ENCODE results near the gene CACNA1B. TPM values are rescaled to one million over a fixed set of nuclear protein-coding genes. Genes with fewer than 3 reads are reported as not detected.

CACNA1B gene
- total RNA-seq, 1 donor from 2014 or later = 0.74 TPM

GRCh38 chr9:137952976-137953666 lies 75.5 kb downstream of the CACNA1B start:
- H3K4me1 ChIP-seq = no peaks in the 10 kb centered on the region
- DNase-seq (ENCODE audit: extremely low spot score in 2 of 2) = no peak
- intact Hi-C loops (cut with DNase I) = loop anchor here (1.0 kb wide), 1 partner anchor 27 kb away; no protein-coding TSS in a partner anchor
- no peaks in the 10 kb centered on the region for H3K9me3 ChIP-seq
- no peaks in the 10 kb centered on the region for H3K27me3 ChIP-seq
- H3K4me3 ChIP-seq = no peak overlapping the region
- H3K27ac ChIP-seq = no peak overlapping the region
- TF ChIP-seq CTCF (IDR thresholded peaks at IDR 0.05) = no peak
- no peak for TF ChIP-seq POLR2AphosphoS5 (IDR thresholded peaks at IDR 0.05; ENCODE audit: insufficient read depth in 1 of 2, low read depth in 1 of 2)
- TF ChIP-seq POLR2A (IDR thresholded peaks at IDR 0.05) = no peak
- no peaks in the 10 kb centered on the region for H3K36me3 ChIP-seq

- intact Hi-C loops (cut with DNase I) = no loop called here
- Histone ChIP-seq H3K27me3 (no peaks in the 10 kb centered on the region), H3K36me3 (no peaks in the 10 kb centered on the region), H3K9me3 (no peaks in the 10 kb centered on the region), H3K27ac (no peak overlapping the region), H3K4me1 (no peaks in the 10 kb centered on the region), H3K4me3 (no peak overlapping the region)
- DNase-seq (ENCODE audit: extremely low spot score in 2 of 2) = no peak
- TF ChIP-seq POLR2A (IDR thresholded peaks at IDR 0.05) = no peak
- TF ChIP-seq POLR2AphosphoS5 (IDR thresholded peaks at IDR 0.05; ENCODE audit: insufficient read depth in 1 of 2, low read depth in 1 of 2) = no peak
- no peak for TF ChIP-seq CTCF (IDR thresholded peaks at IDR 0.05)
These were observed 76.3 kb downstream of the CACNA1B start for GRCh38 chr9:137953683-137954438.

- no peaks in the 10 kb centered on the region for H3K4me1 ChIP-seq
- TF ChIP-seq POLR2A (IDR thresholded peaks at IDR 0.05) = no peak
- no peak for TF ChIP-seq CTCF (IDR thresholded peaks at IDR 0.05)
- no peak for TF ChIP-seq POLR2AphosphoS5 (IDR thresholded peaks at IDR 0.05; ENCODE audit: insufficient read depth in 1 of 2, low read depth in 1 of 2)
- no peak for DNase-seq (ENCODE audit: extremely low spot score in 2 of 2)
- no peaks in the 10 kb centered on the region for H3K9me3 ChIP-seq
- no peaks in the 10 kb centered on the region for H3K36me3 ChIP-seq
- no peak overlapping the region for H3K4me3 ChIP-seq
- intact Hi-C loops (cut with DNase I) = no loop called here
- H3K27me3 ChIP-seq = no peaks in the 10 kb centered on the region
- H3K27ac ChIP-seq = no peak overlapping the region
These were observed 77.6 kb downstream of the CACNA1B start for GRCh38 chr9:137955224-137955570.

GRCh38 chr9:137955586-137955985 lies 78.0 kb downstream of the CACNA1B start:
- Histone ChIP-seq H3K36me3 (no peaks in the 10 kb centered on the region), H3K9me3 (no peaks in the 10 kb centered on the region), H3K27ac (no peak overlapping the region), H3K27me3 (no peaks in the 10 kb centered on the region), H3K4me3 (no peak overlapping the region), H3K4me1 (no peaks in the 10 kb centered on the region)
- intact Hi-C loops (cut with DNase I) = no loop called here
- TF ChIP-seq CTCF (IDR thresholded peaks at IDR 0.05) (no peak), POLR2AphosphoS5 (IDR thresholded peaks at IDR 0.05; ENCODE audit: insufficient read depth in 1 of 2, low read depth in 1 of 2) (no peak)
- DNase-seq (ENCODE audit: extremely low spot score in 2 of 2) = no peak

- DNase-seq (ENCODE audit: extremely low spot score in 2 of 2) = peak in 1 of 2 donors; percentile 74
- Histone ChIP-seq H3K9me3 (no peaks in the 10 kb centered on the region), H3K4me1 (no peaks in the 10 kb centered on the region), H3K4me3 (no peak overlapping the region), H3K27me3 (no peaks in the 10 kb centered on the region), H3K27ac (no peak overlapping the region), H3K36me3 (no peaks in the 10 kb centered on the region)
- intact Hi-C loops (cut with DNase I) = no loop called here
- no peak for TF ChIP-seq POLR2A (IDR thresholded peaks at IDR 0.05)
- no peak for TF ChIP-seq CTCF (IDR thresholded peaks at IDR 0.05)
- TF ChIP-seq POLR2AphosphoS5 (IDR thresholded peaks at IDR 0.05; ENCODE audit: insufficient read depth in 1 of 2, low read depth in 1 of 2) = no peak
These were observed 78.5 kb downstream of the CACNA1B start for GRCh38 chr9:137956039-137956438.

Measured in vagina (tissue), 2 donors.